Loucy (cell line): ENCODE results near the gene CUL3.

ENCODE experiments used
- H2AFZ ChIP-seq: fragments of 200-600 bp; sonication (generic); 2 replicates; pipeline ENCODE4 v1.6.0; 2016; ENCODE audit warnings: antibody characterized with exemption, mild to moderate bottlenecking, low read length, moderate library complexity
- H3F3A ChIP-seq: fragments of 200-600 bp; 2 replicates; pipeline ENCODE4 v1.6.0; 2016; ENCODE audit warnings: antibody characterized with exemption, low read depth, mild to moderate bottlenecking
- H3K27me3 ChIP-seq: fragments of 200-600 bp; sonication (generic); 2 replicates; pipeline ENCODE4 v1.6.1; 2014; ENCODE audit warnings: low read length, mild to moderate bottlenecking; ENCODE audit not compliant: insufficient read depth, poor library complexity, severe bottlenecking
- H3K36me3 ChIP-seq: fragments of 200-600 bp; sonication (generic); 2 replicates; pipeline ENCODE4 v1.6.1; 2016; ENCODE audit warnings: low read length; ENCODE audit not compliant: insufficient read depth
- H3K4me1 ChIP-seq: fragments of 200-600 bp; sonication (generic); 2 replicates; pipeline ENCODE4 v1.5.1; 2014; ENCODE audit warnings: low read length, mild to moderate bottlenecking; ENCODE audit not compliant: insufficient read depth, poor library complexity, severe bottlenecking
- H3K4me2 ChIP-seq: fragments of 200-600 bp; sonication (generic); 2 replicates; pipeline ENCODE4 v1.6.0; 2014; ENCODE audit warnings: antibody characterized with exemption, low read length, low read depth, mild to moderate bottlenecking; ENCODE audit not compliant: poor library complexity, severe bottlenecking
- H3K4me3 ChIP-seq: fragments of 200-600 bp; sonication (generic); 2 replicates; pipeline ENCODE4 v1.5.1; 2014; ENCODE audit warnings: low read length, mild to moderate bottlenecking, mixed read lengths; ENCODE audit not compliant: poor library complexity, severe bottlenecking
- H3K79me2 ChIP-seq: fragments of 200-600 bp; sonication (generic); 2 replicates; pipeline ENCODE4 v1.6.1; 2014; ENCODE audit warnings: low read length; ENCODE audit not compliant: insufficient read depth
- H3K9ac ChIP-seq: fragments of 200-600 bp; sonication (generic); 2 replicates; pipeline ENCODE4 v1.6.0; 2014; ENCODE audit warnings: mild to moderate bottlenecking, low read depth, low read length, moderate library complexity; ENCODE audit not compliant: poor library complexity, severe bottlenecking
- H3K9me2 ChIP-seq: fragments of 200-600 bp; sonication (generic); replicated peaks from 2 replicates; pipeline ENCODE4 v1.6.1; 2016; ENCODE audit warnings: low read depth, low read length, mixed read lengths
- H3K9me3 ChIP-seq: fragments of 200-600 bp; sonication (generic); 2 replicates; pipeline ENCODE4 v1.6.1; 2014; ENCODE audit warnings: mild to moderate bottlenecking, antibody characterized with exemption, low read length, low read depth; ENCODE audit not compliant: insufficient read depth
- H4K20me1 ChIP-seq: fragments of 200-600 bp; sonication (generic); 2 replicates; pipeline ENCODE4 v1.6.0; 2014; ENCODE audit warnings: antibody characterized with exemption, low read length, mild to moderate bottlenecking; ENCODE audit not compliant: insufficient read depth, poor library complexity, severe bottlenecking
- EZH2phosphoT487 ChIP-seq: fragments of 200-600 bp; IDR thresholded peaks from 2 replicates; pipeline ENCODE4 v1.6.1; 2018; ENCODE audit warnings: antibody characterized with exemption, mild to moderate bottlenecking, moderate library complexity, borderline replicate concordance
- TF ChIP-seq, protein P1 (sequence below): fragments of 200-600 bp; sonication (generic); conservative IDR thresholded peaks from 2 replicates; pipeline ENCODE4 v1.5.1; 2014; ENCODE audit warnings: mild to moderate bottlenecking, antibody characterized with exemption, low read length

CUL3 gene

DNA sequence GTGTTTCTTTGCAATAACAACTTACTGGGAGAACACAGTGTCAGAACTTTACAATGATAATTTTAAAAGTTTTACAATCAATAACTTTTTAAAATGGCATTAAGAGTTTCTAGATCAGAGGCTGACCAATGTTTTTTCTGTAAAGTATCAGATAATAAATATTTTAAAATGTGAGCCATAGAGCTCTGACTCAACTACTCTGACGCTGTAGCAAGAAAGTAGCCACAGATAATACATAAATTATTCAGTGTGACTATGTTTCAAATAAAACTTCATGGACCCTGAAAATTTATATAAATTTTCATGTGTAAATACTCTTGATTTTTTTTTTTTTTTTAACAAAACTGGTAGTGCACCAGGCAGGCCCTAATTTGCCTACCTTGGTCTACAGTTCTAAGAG lies 77.4 kb downstream of the CUL3 start:
- H2AFZ ChIP-seq = no peak overlapping the region
- H3K4me1 ChIP-seq = no peaks in the 10 kb centered on the region
- TF ChIP-seq EZH2phosphoT487 = no peak
- TF ChIP-seq, protein P1, sequence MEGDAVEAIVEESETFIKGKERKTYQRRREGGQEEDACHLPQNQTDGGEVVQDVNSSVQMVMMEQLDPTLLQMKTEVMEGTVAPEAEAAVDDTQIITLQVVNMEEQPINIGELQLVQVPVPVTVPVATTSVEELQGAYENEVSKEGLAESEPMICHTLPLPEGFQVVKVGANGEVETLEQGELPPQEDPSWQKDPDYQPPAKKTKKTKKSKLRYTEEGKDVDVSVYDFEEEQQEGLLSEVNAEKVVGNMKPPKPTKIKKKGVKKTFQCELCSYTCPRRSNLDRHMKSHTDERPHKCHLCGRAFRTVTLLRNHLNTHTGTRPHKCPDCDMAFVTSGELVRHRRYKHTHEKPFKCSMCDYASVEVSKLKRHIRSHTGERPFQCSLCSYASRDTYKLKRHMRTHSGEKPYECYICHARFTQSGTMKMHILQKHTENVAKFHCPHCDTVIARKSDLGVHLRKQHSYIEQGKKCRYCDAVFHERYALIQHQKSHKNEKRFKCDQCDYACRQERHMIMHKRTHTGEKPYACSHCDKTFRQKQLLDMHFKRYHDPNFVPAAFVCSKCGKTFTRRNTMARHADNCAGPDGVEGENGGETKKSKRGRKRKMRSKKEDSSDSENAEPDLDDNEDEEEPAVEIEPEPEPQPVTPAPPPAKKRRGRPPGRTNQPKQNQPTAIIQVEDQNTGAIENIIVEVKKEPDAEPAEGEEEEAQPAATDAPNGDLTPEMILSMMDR = no peak
- H3K36me3 ChIP-seq = peaks cover 73% of the 10 kb centered on the region; the same call in 1 of the 2 replicates
- 0 out of 2 replicates have a peak, but pooled peaks cover 6% of the 10 kb centered on the region for H3K79me2 ChIP-seq
- H3F3A ChIP-seq = no peaks in the 10 kb centered on the region
- H3K9ac ChIP-seq = no peak overlapping the region
- H3K27me3 ChIP-seq = no peaks in the 10 kb centered on the region
- no peaks in the 10 kb centered on the region for H3K9me2 ChIP-seq
- no peak overlapping the region for H3K4me2 ChIP-seq
- H4K20me1 ChIP-seq = peaks cover 7% of the 10 kb centered on the region
- H3K9me3 ChIP-seq = no peaks in the 10 kb centered on the region
- H3K4me3 ChIP-seq = no peak overlapping the region

DNA sequence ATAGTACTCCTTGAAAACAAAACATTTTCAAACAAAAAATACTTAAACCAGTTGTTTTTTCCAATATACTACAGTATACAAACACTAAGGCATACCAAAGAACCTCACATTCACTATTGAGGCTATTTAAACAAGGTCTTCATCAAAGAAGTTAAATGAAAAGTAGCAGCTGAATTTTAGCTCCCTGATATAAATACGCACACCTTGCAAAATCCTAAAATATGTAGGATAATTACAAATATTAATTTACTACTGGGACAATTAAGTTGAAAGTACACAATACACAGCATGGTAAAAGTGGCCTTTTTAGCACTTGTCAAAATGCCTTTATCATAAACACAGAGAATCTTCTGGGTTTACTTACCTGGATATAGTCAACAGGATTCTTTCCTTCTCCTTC lies 78.7 kb downstream of the CUL3 start:
- Histone ChIP-seq H3K27me3 (no peaks in the 10 kb centered on the region), H3K79me2 (0 out of 2 replicates have a peak, but pooled peaks cover 6% of the 10 kb centered on the region), H3K4me3 (no peak overlapping the region), H3K9me2 (no peaks in the 10 kb centered on the region), H3K36me3 (peaks cover 74% of the 10 kb centered on the region; the same call in 1 of the 2 replicates), H2AFZ (no peak overlapping the region), H3K9me3 (no peaks in the 10 kb centered on the region), H3K9ac (no peak overlapping the region), H3K4me1 (no peaks in the 10 kb centered on the region), H3K4me2 (no peak overlapping the region), H3F3A (no peaks in the 10 kb centered on the region), H4K20me1 (peaks cover 7% of the 10 kb centered on the region)
- no peak for TF ChIP-seq EZH2phosphoT487
- TF ChIP-seq, protein P1 = no peak

DNA sequence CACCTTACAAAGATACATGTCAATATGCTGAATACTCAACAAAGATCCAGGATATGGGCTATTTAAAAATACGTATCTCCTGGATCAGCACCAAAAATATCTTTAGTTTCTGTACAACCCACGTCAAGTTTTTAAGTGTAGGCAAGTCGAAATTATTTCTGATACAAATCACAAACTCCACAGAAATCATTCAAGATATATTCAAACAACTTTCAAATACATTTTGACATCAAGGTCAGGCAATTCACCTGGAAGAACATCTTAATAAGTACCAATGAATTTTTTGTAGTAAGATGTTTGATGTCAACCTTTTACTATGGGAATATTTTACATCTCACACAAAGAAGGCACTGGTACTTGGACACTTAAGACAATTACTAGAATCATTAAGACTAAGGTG lies 86.2 kb downstream of the CUL3 start:
- H3K27me3 ChIP-seq = no peaks in the 10 kb centered on the region
- no peak overlapping the region for H3K4me2 ChIP-seq
- H3K9ac ChIP-seq = no peak overlapping the region
- no peaks in the 10 kb centered on the region for H3K9me2 ChIP-seq
- H3F3A ChIP-seq = no peaks in the 10 kb centered on the region
- no peaks in the 10 kb centered on the region for H4K20me1 ChIP-seq
- no peaks in the 10 kb centered on the region for H3K9me3 ChIP-seq
- H3K4me1 ChIP-seq = no peaks in the 10 kb centered on the region
- peaks cover 90% of the 10 kb centered on the region for H3K36me3 ChIP-seq
- H3K4me3 ChIP-seq = no peak overlapping the region
- H3K79me2 ChIP-seq = no peaks in the 10 kb centered on the region
- H2AFZ ChIP-seq = no peak overlapping the region
- TF ChIP-seq, protein P1 = no peak
